ENCODE data around the gene DLG2.
"Not testable (repeated sequence)": the region's sequence is repeated elsewhere in the genome, so short reads cannot be mapped to it uniquely, and the experiment has no call there.

The DLG2 gene

DNA sequence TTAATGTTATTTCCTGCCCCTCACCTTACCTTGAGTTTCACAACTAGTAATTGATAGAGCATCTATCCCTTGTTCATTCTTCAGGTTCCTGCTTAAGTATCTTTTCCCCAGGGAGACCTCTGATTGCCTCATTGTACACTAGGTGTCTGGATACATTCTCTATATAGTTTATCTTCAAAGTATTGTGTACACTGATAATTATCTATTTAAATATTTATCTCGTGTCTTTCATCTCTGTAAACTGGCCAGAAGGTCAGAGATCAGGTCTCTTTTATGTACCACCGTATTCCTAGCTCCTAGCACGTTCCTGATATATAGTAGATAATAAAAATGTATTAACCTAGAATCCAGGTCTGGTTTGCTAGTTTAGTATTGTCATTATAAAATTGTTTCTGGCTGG, 7.6 kb upstream of the DLG2 start:
- DNase-seq (ENCODE audit: low read depth, low spot score) = no peak
- TF ChIP-seq, protein P1, sequence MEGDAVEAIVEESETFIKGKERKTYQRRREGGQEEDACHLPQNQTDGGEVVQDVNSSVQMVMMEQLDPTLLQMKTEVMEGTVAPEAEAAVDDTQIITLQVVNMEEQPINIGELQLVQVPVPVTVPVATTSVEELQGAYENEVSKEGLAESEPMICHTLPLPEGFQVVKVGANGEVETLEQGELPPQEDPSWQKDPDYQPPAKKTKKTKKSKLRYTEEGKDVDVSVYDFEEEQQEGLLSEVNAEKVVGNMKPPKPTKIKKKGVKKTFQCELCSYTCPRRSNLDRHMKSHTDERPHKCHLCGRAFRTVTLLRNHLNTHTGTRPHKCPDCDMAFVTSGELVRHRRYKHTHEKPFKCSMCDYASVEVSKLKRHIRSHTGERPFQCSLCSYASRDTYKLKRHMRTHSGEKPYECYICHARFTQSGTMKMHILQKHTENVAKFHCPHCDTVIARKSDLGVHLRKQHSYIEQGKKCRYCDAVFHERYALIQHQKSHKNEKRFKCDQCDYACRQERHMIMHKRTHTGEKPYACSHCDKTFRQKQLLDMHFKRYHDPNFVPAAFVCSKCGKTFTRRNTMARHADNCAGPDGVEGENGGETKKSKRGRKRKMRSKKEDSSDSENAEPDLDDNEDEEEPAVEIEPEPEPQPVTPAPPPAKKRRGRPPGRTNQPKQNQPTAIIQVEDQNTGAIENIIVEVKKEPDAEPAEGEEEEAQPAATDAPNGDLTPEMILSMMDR (IDR thresholded peaks at IDR 0.05; ENCODE audit: low read depth, low read length) = no peak
- in situ Hi-C loops (cut with HindIII; ENCODE audit: low sequenced_read_pairs) = no loop called here
- H3K4me3 ChIP-seq (ENCODE audit: low read depth, low read length) = no peak overlapping the region

- TF ChIP-seq, protein P1 (IDR thresholded peaks at IDR 0.05; ENCODE audit: low read depth, low read length) = no peak
- peak; percentile 6 for DNase-seq (ENCODE audit: low read depth, low spot score)
Measured at GRCh38 chr11:85628771-85629341, 1.7 kb upstream of the DLG2 start.

GRCh38 chr11:85627998-85628770, 1.0 kb upstream of the DLG2 start, which contains the start of gene TMEM126B:
Gene TMEM126B (plus strand): TSS chr11:85628593. CDS start chr11:85628608, 15 bp downstream.
- TF ChIP-seq, protein P1 (IDR thresholded peaks at IDR 0.05; ENCODE audit: low read depth, low read length) = no peak
- peak within 1 kb of the TSS; percentile 84 for H3K4me3 ChIP-seq (ENCODE audit: low read depth, low read length)
- in situ Hi-C loops (cut with HindIII; ENCODE audit: low sequenced_read_pairs) = no loop called here
- DNase-seq (ENCODE audit: low read depth, low spot score) = peak; percentile 99

More at GRCh38 chr11:85628771-85629341, 1.7 kb upstream of the DLG2 start:
- H3K4me3 ChIP-seq (ENCODE audit: low read depth, low read length) = peak overlapping the region; percentile 84
- in situ Hi-C loops (cut with HindIII; ENCODE audit: low sequenced_read_pairs) = no loop called here

DNA sequence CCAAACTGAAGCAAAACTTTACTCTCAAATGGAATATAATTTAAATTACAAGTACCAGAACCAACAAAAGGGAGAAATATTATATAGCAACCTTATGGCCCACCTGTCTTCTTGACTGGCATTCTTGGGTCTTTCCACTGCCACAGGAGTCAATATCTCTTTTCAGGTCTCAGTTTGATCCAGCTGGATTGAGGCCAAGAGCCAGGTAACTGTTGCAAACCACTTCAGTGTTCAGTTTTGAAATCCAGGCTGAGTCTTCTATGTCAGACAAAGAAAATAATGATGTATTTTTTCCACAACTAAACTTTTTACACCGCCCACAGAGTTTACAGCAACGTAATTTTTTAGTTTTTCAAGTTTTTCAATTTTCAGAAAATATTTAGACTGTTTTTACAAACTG, 648 bp downstream of the DLG2 start:
- no peak overlapping the region for H3K4me3 ChIP-seq (ENCODE audit: low read depth, low read length)
- DNase-seq (ENCODE audit: low read depth, low spot score) = no peak
- in situ Hi-C loops (cut with HindIII; ENCODE audit: low sequenced_read_pairs) = no loop called here
- TF ChIP-seq, protein P1 (IDR thresholded peaks at IDR 0.05; ENCODE audit: low read depth, low read length) = no peak

DNA sequence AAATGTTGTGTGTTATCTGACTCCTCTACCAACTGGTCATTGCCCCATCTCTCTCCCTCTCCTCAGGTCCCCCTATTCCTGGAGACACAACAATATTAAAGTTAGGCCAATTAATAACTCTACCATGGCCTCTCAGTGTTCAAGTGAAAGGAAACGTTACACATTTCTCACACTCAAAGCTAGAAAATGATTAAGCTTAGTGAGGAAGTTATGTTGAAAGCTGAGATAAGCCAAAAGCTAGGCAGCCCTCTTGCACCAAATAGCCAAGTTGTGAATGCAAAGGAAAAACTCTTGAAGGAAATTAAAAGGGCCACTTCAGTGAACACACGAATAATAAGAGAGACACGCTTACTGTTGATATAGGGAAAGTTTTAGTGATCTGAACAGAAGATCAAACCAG, 6.9 kb downstream of the DLG2 start:
- TF ChIP-seq, protein P1 (IDR thresholded peaks at IDR 0.05; ENCODE audit: low read depth, low read length) = no peak
- no peak overlapping the region for H3K4me3 ChIP-seq (ENCODE audit: low read depth, low read length)
- in situ Hi-C loops (cut with HindIII; ENCODE audit: low sequenced_read_pairs) = no loop called here
- no peak for DNase-seq (ENCODE audit: low read depth, low spot score)

DNA sequence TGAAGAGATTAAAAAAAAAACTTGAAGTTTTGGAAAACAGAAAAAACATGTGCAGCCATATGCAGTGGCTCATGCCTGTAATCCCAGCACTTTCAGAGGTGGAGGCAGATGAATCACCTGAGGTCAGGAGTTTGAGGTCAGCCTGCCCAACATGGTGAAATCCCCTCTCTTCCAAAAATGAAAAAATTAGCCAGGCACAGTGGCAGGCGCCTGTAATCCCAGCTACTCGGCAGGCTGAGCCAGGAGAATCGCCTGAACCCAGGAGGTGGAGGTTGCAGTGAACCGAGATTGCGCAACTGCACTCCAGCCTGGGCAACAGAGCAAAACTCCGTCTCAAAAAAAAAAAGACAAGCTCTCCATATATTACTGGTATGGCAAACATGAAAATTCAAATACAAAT, 7.6 kb downstream of the DLG2 start:
- no peak for DNase-seq (ENCODE audit: low read depth, low spot score)
- in situ Hi-C loops (cut with HindIII; ENCODE audit: low sequenced_read_pairs) = no loop called here
- TF ChIP-seq, protein P1 (IDR thresholded peaks at IDR 0.05; ENCODE audit: low read depth, low read length) = no peak
- no peak overlapping the region for H3K4me3 ChIP-seq (ENCODE audit: low read depth, low read length)

- DNase-seq (ENCODE audit: low read depth, low spot score); in situ Hi-C loops (cut with HindIII; ENCODE audit: low sequenced_read_pairs): not testable (repeated sequence)
Measured at GRCh38 chr11:85611643-85612042, 15.5 kb downstream of the DLG2 start.

GRCh38 chr11:85609286-85609685, 17.9 kb downstream of the DLG2 start:
- DNase-seq (ENCODE audit: low read depth, low spot score); in situ Hi-C loops (cut with HindIII; ENCODE audit: low sequenced_read_pairs); H3K4me3 ChIP-seq (ENCODE audit: low read depth, low read length): not testable (repeated sequence)

More at GRCh38 chr11:85611643-85612042, 15.5 kb downstream of the DLG2 start:
- not testable (repeated sequence) for H3K4me3 ChIP-seq (ENCODE audit: low read depth, low read length)

GRCh38 chr11:85608621-85609020, 18.5 kb downstream of the DLG2 start:
- DNase-seq (ENCODE audit: low read depth, low spot score); in situ Hi-C loops (cut with HindIII; ENCODE audit: low sequenced_read_pairs); H3K4me3 ChIP-seq (ENCODE audit: low read depth, low read length): not testable (repeated sequence)

GRCh38 chr11:85606237-85606636, 20.9 kb downstream of the DLG2 start:
- in situ Hi-C loops (cut with HindIII; ENCODE audit: low sequenced_read_pairs); DNase-seq (ENCODE audit: low read depth, low spot score): not testable (repeated sequence)

More at GRCh38 chr11:85606237-85606636, 20.9 kb downstream of the DLG2 start:
- H3K4me3 ChIP-seq (ENCODE audit: low read depth, low read length) = not testable (repeated sequence)

Data from astrocyte of the spinal cord (primary cell).